ENCODE measurements around the gene FOXO3. TPM values are rescaled to one million over a fixed set of nuclear protein-coding genes. Genes with fewer than 3 reads are reported as not detected.

The FOXO3 gene
- total and polyA plus RNA-seq, 7 donors, result 13.8 to 84.7 (median 66.4) TPM

DNA sequence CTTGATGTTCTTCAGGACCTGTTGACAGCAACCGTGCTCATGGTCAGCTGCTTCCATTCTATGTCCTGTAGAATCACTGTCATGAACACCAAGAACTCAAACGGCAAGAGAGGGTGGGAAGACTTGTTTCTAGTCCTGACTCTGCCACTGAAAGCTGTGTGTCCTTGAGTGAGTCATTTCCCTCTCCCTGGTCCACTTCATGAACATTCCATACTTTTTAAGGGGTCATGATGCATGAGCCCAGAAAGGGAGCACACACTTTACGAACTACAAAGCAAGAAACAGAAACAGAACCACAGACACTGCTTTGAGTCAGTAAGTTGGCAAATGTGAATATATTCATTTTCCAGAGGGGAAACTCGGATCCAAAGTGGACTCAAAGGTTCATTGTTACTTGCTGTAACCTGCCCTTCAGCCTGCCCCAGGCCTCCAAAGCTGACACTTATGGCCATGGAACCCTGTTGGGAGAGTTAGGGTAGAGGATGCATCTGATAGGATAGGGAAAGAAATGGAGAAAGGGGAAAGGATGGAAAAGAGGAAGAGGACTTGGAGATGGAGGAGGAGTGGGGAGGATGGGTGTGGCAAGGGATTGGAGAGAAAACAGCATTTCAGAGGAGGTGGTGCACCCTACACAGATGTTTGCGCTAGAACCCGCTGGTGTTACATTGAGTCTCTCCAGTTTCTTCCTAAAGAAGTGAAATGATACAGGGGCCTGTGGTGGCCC is 129.8 kb downstream of the FOXO3 start:
- peaks cover 0 to 19% (median 3%) of the 10 kb centered on the region in 4 donors for H3K36me3 ChIP-seq
- no peak overlapping the region for H3K27ac ChIP-seq
- TF ChIP-seq POLR2AphosphoS5 (IDR thresholded peaks at IDR 0.05), result no peak
- no peak for TF ChIP-seq POLR2A (IDR thresholded peaks at IDR 0.05)
- no peak for TF ChIP-seq EP300 (IDR thresholded peaks at IDR 0.05)
- TF ChIP-seq, protein P1, sequence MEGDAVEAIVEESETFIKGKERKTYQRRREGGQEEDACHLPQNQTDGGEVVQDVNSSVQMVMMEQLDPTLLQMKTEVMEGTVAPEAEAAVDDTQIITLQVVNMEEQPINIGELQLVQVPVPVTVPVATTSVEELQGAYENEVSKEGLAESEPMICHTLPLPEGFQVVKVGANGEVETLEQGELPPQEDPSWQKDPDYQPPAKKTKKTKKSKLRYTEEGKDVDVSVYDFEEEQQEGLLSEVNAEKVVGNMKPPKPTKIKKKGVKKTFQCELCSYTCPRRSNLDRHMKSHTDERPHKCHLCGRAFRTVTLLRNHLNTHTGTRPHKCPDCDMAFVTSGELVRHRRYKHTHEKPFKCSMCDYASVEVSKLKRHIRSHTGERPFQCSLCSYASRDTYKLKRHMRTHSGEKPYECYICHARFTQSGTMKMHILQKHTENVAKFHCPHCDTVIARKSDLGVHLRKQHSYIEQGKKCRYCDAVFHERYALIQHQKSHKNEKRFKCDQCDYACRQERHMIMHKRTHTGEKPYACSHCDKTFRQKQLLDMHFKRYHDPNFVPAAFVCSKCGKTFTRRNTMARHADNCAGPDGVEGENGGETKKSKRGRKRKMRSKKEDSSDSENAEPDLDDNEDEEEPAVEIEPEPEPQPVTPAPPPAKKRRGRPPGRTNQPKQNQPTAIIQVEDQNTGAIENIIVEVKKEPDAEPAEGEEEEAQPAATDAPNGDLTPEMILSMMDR (IDR thresholded peaks at IDR 0.05), result no peak
- no peaks in the 10 kb centered on the region for H3K27me3 ChIP-seq
- no peak for DNase-seq
- intact Hi-C loops (cut with DNase I), result no loop called here
- no peak overlapping the region for H3K4me3 ChIP-seq
- peaks cover 0 to 30% (median 20%) of the 10 kb centered on the region in 4 donors for H3K4me1 ChIP-seq
- H3K9me3 ChIP-seq, result no peaks in the 10 kb centered on the region
- 93% methylated on average over 6 of the region's 6 CpGs for WGBS, 2 donors

DNA sequence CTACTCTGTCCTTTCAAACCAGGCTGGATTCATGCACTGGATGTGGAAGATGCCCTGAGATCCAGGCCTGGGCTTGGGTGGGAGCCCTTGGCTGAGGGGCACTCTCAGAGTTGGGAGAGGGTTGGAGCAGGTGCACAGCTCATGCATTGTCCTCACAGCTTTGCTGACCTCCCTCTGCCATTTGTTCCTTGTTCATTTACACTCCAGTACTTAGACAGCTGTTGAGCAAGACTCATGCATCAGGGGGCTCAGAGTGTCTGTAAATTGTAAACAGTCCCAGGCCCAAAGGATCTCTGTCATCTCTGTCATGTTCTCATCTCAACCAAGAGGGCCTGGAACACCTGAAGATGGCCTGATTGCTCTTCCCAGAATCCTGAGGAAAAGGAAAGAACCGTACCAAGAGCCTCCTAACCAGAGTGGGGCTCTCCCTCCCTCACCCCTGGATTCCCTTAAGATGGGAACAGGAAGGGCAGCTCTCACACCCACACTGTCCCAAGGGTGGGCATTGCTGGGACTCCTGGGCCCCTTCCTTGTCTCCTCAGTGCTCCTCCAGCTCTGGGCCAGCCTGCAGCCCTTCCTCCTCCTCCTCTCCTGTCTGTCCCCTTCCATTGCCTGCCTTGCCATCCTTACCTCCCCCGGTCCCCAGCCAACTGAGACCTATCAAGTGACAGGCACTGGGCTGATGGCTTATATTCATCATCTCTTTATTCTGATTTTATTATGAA is 132.9 kb downstream of the FOXO3 start:
- 93% methylated on average over 2 of the region's 2 CpGs for WGBS, 2 donors
- TF ChIP-seq EP300 (IDR thresholded peaks at IDR 0.05) (no peak), POLR2AphosphoS5 (IDR thresholded peaks at IDR 0.05) (no peak), POLR2A (IDR thresholded peaks at IDR 0.05) (no peak)
- TF ChIP-seq, protein P1 (IDR thresholded peaks at IDR 0.05), result no peak
- no peak overlapping the region for H3K4me3 ChIP-seq
- H3K9me3 ChIP-seq, result no peaks in the 10 kb centered on the region
- H3K27me3 ChIP-seq, result no peaks in the 10 kb centered on the region
- no peaks in the 10 kb centered on the region for H3K36me3 ChIP-seq
- DNase-seq, result no peak
- intact Hi-C loops (cut with DNase I), result no loop called here
- no peak overlapping the region for H3K27ac ChIP-seq
- peaks cover 0 to 19% (median 14%) of the 10 kb centered on the region in 4 donors for H3K4me1 ChIP-seq

DNA sequence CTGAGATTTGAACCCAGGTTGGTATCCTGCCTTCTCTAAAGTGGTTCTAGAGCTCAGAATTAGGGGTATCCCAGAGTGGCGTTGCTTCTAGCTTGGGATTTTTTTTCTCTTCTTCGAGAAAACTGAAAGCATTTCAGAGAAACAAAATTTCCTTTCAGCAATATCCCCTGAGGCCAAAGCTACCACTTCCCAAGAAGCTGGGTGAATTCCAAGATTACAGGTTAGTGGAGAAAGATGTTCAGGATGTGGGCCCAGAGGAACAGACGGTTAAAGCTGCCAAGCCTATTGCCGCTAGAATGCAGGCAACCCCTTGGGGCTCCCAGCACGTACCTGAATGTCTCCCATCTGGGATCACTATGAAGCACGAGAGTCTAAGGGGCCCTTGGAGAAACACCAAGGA is 134.1 kb downstream of the FOXO3 start:
- no peak overlapping the region for H3K4me3 ChIP-seq
- H3K27me3 ChIP-seq, result no peaks in the 10 kb centered on the region
- intact Hi-C loops (cut with DNase I), result no loop called here
- no peak overlapping the region for H3K27ac ChIP-seq
- peaks cover 0 to 7% (median 2%) of the 10 kb centered on the region in 4 donors for H3K4me1 ChIP-seq
- no peaks in the 10 kb centered on the region for H3K9me3 ChIP-seq
- 91 to 93% methylated on average over 6 of the region's 6 CpGs for WGBS, 2 donors
- no peak for TF ChIP-seq EP300 (IDR thresholded peaks at IDR 0.05)
- TF ChIP-seq POLR2A (IDR thresholded peaks at IDR 0.05), result no peak
- TF ChIP-seq, protein P1 (IDR thresholded peaks at IDR 0.05), result no peak
- TF ChIP-seq POLR2AphosphoS5 (IDR thresholded peaks at IDR 0.05), result no peak
- no peak for DNase-seq
- no peaks in the 10 kb centered on the region for H3K36me3 ChIP-seq

DNA sequence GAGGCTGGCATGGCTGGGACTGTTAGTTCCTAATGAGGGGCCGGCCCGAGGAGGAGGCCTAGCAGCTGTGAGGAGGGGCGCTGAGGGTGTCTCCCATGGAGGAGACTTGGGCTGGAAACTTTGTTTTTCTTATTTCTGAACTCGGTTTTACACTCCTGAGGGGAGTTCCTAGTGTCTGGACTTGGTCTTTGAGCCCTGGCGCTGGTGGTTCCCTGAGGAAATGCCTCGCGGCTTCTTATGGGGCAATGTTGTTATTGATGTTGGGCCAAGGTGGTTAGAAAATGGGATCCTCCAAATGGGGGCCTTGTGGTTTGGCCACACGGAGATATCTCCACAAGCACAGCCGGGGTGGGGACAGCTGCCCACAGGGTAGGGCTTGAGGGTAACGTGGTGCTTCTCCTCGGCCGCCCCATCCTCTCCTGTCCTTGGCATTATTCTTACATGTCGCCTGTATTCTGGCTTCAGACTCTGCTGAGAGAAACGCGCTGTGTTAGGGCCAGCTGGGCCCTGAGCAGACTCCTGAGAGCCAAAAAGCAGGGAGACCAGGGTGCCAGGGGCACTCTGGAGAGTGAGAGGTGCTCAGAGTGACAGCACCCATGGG is 136.9 kb downstream of the FOXO3 start:
- intact Hi-C loops (cut with DNase I), result no loop called here
- WGBS, 2 donors, result 89 to 92% methylated on average over 15 of the region's 15 CpGs
- DNase-seq, result no peak
- H3K9me3 ChIP-seq, result peaks cover 3 to 14% (median 8%) of the 10 kb centered on the region in 4 donors
- TF ChIP-seq EP300 (IDR thresholded peaks at IDR 0.05) (no peak), POLR2A (IDR thresholded peaks at IDR 0.05) (no peak), POLR2AphosphoS5 (IDR thresholded peaks at IDR 0.05) (no peak)
- TF ChIP-seq, protein P1 (IDR thresholded peaks at IDR 0.05), result no peak
- no peaks in the 10 kb centered on the region for H3K4me1 ChIP-seq
- H3K27me3 ChIP-seq, result no peaks in the 10 kb centered on the region
- H3K4me3 ChIP-seq, result no peak overlapping the region
- no peak overlapping the region for H3K27ac ChIP-seq
- H3K36me3 ChIP-seq, result no peaks in the 10 kb centered on the region
